Transverse colon (tissue), 4 donors: Measurements from ENCODE around the gene GPR15. TPM values are rescaled to one million over a fixed set of nuclear protein-coding genes. Genes with fewer than 3 reads are reported as not detected.

ENCODE experiments used
- DNase-seq: peaks from one replicate; pipeline ENCODE4 v3.0.0-alpha.2; 2019
- H3K27ac ChIP-seq, 4 donors: fragments of 200-600 bp; sonication (generic); 2 replicates each; pipeline ENCODE4 v1.5.1; 2016 to 2018; ENCODE audit warnings: inconsistent platforms in 4 of 4
- H3K27me3 ChIP-seq: fragments of 200-600 bp; sonication (generic); 2 replicates; pipeline ENCODE4 v1.5.1; 2017; ENCODE audit warnings: inconsistent platforms
- H3K36me3 ChIP-seq, 4 donors: fragments of 200-600 bp; sonication (generic); 2 replicates each; pipeline ENCODE4 v1.5.1; 2017 to 2019; ENCODE audit warnings: inconsistent platforms in 4 of 4
- H3K4me1 ChIP-seq, 4 donors: fragments of 200-600 bp; sonication (generic); 2 replicates each; pipeline ENCODE4 v1.5.1; 2017 to 2020; ENCODE audit warnings: inconsistent platforms in 4 of 4
- H3K4me3 ChIP-seq, 4 donors: fragments of 200-600 bp; sonication (generic); 1 replicate in 1 of 4; 2 replicates in 3 of 4; pipeline versions ENCODE4 v1.5.1 to v1.6.1; 2017 to 2019; ENCODE audit warnings: inconsistent platforms in 4 of 4
- H3K9me3 ChIP-seq, 2 donors: fragments of 200-600 bp; sonication (generic); 2 replicates each; pipeline ENCODE4 v1.5.1; 2017 to 2019; ENCODE audit warnings: inconsistent platforms in 2 of 2
- CTCF ChIP-seq, 5 experiments: fragments of 200-600 bp in 3 of 5; fragments of 450-650 bp in 2 of 5; sonication (generic) in 3 of 5; IDR thresholded peaks; 1 replicate in 2 of 5; 2 replicates in 3 of 5; pipeline ENCODE4 v1.5.1; 2016 to 2017; ENCODE audit warnings: antibody characterized with exemption in 5 of 5, inconsistent platforms in 3 of 5, mild to moderate bottlenecking in 2 of 5, moderate library complexity in 1 of 5
- EP300 ChIP-seq: sonication (generic); formaldehyde crosslinking; IDR thresholded peaks from one replicate; pipeline ENCODE4 v1.6.1; 2017; ENCODE audit warnings: antibody characterized with exemption, low read depth
- POLR2A ChIP-seq: fragments of 450-650 bp; IDR thresholded peaks from one replicate; pipeline ENCODE4 v1.6.1; 2016; ENCODE audit warnings: antibody characterized with exemption, mild to moderate bottlenecking, moderate library complexity
- POLR2AphosphoS5 ChIP-seq, 3 donors: sonication (generic); formaldehyde crosslinking; IDR thresholded peaks; one replicate each; pipeline ENCODE4 v1.6.1; 2016; ENCODE audit warnings: antibody characterized with exemption in 3 of 3
- WGBS, 2 donors: methylation state at CpG; one replicate each; pipeline ENCODE4 v1.1.5; 2018; ENCODE audit warnings: low coverage in 1 of 2; 5-methylcytosine and 5-hydroxymethylcytosine counted together
- in situ Hi-C, 4 donors: fragments of 200-750 bp; cut with MboI; loops; one replicate each; pipeline versions ENCODE4 v1.15.0 to v1.15.1; 2017; ENCODE audit warnings: low sequenced_read_pairs in 3 of 4, low pct_ligation_motif_present in 1 of 4, low pct_unique_long_range_greater_than_20kb in 1 of 4
- intact Hi-C: fragments of 100-400 bp; cut with DNase I; formaldehyde crosslinking; loops from one replicate; pipeline ENCODE4 v1.15.1; 2023; ENCODE audit warnings: low total_unique reads
- total RNA-seq, 4 donors: library from RNA; depleted of rRNA; stranded (reverse); fragments of >200 nt; gene quantifications; one replicate each; pipeline ENCODE4 v1.1.0, GENCODE V29; 2016

GPR15 gene
- total RNA-seq, 4 donors from 2014 or later: 0.60 to 11.7 (median 5.5) TPM

- Histone ChIP-seq H3K27me3 (no peaks in the 10 kb centered on the region), H3K36me3 (no peaks in the 10 kb centered on the region), H3K4me3 (no peak overlapping the region), H3K4me1 (no peaks in the 10 kb centered on the region), H3K27ac (peak overlapping the region in 3 of 4 donors; percentile 33 to 42 (median 38)), H3K9me3 (no peaks in the 10 kb centered on the region)
- DNase-seq: no peak
- 74 to 80% methylated on average over 5 to 6 of the region's 6 CpGs for WGBS, 2 donors
- intact Hi-C loops: no loop called here
- TF ChIP-seq POLR2AphosphoS5 (IDR thresholded peaks at IDR 0.05): no peak
- TF ChIP-seq POLR2A: no peak
- TF ChIP-seq EP300: no peak
- no peak for TF ChIP-seq CTCF (IDR thresholded peaks at IDR 0.05)
- in situ Hi-C loops: no loop called here
Observed at GRCh38 chr3:98536456-98537017, 4.8 kb downstream of the GPR15 start.

GRCh38 chr3:98540346-98540745 is 8.6 kb downstream of the GPR15 start:
- in situ Hi-C loops: no loop called here
- WGBS, 2 donors: 64 to 68% methylated on average over 3 of the region's 3 CpGs
- Histone ChIP-seq H3K27ac (peak overlapping the region in 2 of 4 donors; percentile 14 to 16), H3K4me1 (no peaks in the 10 kb centered on the region), H3K9me3 (no peaks in the 10 kb centered on the region), H3K27me3 (no peaks in the 10 kb centered on the region), H3K4me3 (no peak overlapping the region), H3K36me3 (no peaks in the 10 kb centered on the region)
- no peak for DNase-seq
- intact Hi-C loops: no loop called here
- TF ChIP-seq POLR2A: no peak
- TF ChIP-seq POLR2AphosphoS5 (IDR thresholded peaks at IDR 0.05): no peak
- no peak for TF ChIP-seq CTCF (IDR thresholded peaks at IDR 0.05)
- TF ChIP-seq EP300: no peak

- 100% methylated on average over 1 of the region's 1 CpG for WGBS, 2 donors
- in situ Hi-C loops (no loop called here), intact Hi-C loops (no loop called here)
- Histone ChIP-seq H3K27me3 (no peaks in the 10 kb centered on the region), H3K4me3 (no peak overlapping the region), H3K4me1 (no peaks in the 10 kb centered on the region), H3K36me3 (no peaks in the 10 kb centered on the region), H3K9me3 (no peaks in the 10 kb centered on the region), H3K27ac (no peak overlapping the region)
- no peak for DNase-seq
- TF ChIP-seq EP300 (no peak), POLR2A (no peak), CTCF (IDR thresholded peaks at IDR 0.05) (no peak), POLR2AphosphoS5 (IDR thresholded peaks at IDR 0.05) (no peak)
Observed at GRCh38 chr3:98541695-98542094, 9.9 kb downstream of the GPR15 start.

GRCh38 chr3:98542623-98543022 is 10.8 kb downstream of the GPR15 start:
- intact Hi-C loops: no loop called here
- Histone ChIP-seq H3K4me1 (no peaks in the 10 kb centered on the region), H3K27me3 (no peaks in the 10 kb centered on the region), H3K27ac (peak overlapping the region in 1 of 4 donors; percentile 4), H3K36me3 (no peaks in the 10 kb centered on the region), H3K9me3 (no peaks in the 10 kb centered on the region), H3K4me3 (no peak overlapping the region)
- no peak for DNase-seq
- in situ Hi-C loops: no loop called here
- TF ChIP-seq POLR2A (no peak), EP300 (no peak), CTCF (IDR thresholded peaks at IDR 0.05) (no peak), POLR2AphosphoS5 (IDR thresholded peaks at IDR 0.05) (no peak)
- WGBS, 2 donors: 88 to 100% methylated on average over 1 of the region's 1 CpG
